Left ventricle myocardium inferior (tissue), 1 donor: ENCODE measurements around the gene TNS3. TPM values are rescaled to one million over a fixed set of nuclear protein-coding genes. Genes with fewer than 3 reads are reported as not detected.

Experiments used
- DNase-seq: peaks from one replicate; pipeline ENCODE4 v3.0.0-alpha.2; 2020
- H3K27ac ChIP-seq: fragments of 200-600 bp; replicated peaks from 2 replicates; pipeline ENCODE4 v1.8.0; 2021
- H3K27me3 ChIP-seq: fragments of 200-600 bp; 2 replicates; pipeline ENCODE4 v1.8.0; 2021; ENCODE audit warnings: low read depth
- H3K36me3 ChIP-seq: fragments of 200-600 bp; 2 replicates; pipeline ENCODE4 v1.8.0; 2021
- H3K4me1 ChIP-seq: fragments of 200-600 bp; 2 replicates; pipeline ENCODE4 v1.8.0; 2021
- H3K4me3 ChIP-seq: fragments of 200-600 bp; 2 replicates; pipeline ENCODE4 v1.8.0; 2021; ENCODE audit warnings: mild to moderate bottlenecking, moderate library complexity
- H3K9me3 ChIP-seq: fragments of 200-600 bp; replicated peaks from 2 replicates; pipeline ENCODE4 v1.8.0; 2021
- intact Hi-C: fragments of 100-400 bp; cut with micrococcal nuclease; formaldehyde crosslinking; loops from one replicate; pipeline ENCODE4 v1.11.0; 2022
- total RNA-seq: library from RNA; stranded (reverse); fragmentation: NEBNext Ultra II Directional; extraction: Animal tissue kit (Norgen Biotek cat#: 25700); gene quantifications from one replicate; pipeline ENCODE4 v1.2.1, GENCODE V29; 2021
- TF ChIP-seq, protein P1 (sequence below): fragments of 200-600 bp; IDR thresholded peaks from 2 replicates; pipeline ENCODE4 v1.8.0; 2021; ENCODE audit warnings: antibody characterized with exemption, mild to moderate bottlenecking, borderline replicate concordance
- donor health status: DM: no; HTN: yes; CAD: no; lungs with severe emphysema.

The TNS3 gene
- total RNA-seq, 1 donor from 2014 or later = 40.6 TPM

DNA sequence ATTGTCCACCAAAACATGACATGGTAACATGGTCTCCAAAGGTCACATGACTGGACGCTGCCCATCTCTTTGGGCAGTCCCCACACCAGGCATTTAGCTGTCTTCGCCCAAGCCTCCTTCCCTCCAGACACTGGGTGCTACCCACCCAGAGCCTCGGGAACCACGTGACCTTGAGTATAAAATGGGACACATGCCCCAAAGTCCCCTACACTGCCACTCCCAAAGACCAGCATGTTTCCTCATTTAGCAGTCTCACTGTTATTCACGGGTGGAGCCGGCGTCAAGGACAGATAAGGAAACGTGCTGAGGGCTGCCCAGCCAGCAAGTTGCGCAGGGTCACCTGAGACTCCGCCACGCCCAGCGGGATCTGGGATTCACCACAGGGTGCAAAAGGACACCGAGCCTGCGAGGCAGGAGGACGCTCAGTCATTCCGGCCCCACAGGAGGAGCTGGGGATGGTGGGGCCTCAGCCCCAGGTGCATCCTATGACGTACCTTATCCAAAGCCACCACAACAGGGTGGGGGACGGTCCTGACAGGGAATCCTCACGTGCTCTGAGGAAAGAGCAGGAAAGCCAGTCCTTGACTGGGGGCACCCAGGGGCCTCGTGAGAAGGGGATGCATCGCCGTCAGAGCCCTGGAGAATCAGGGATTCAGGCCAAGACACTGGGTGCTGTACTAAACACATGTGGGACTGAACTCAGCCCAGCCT is 226.9 kb downstream of the TNS3 start:
- H3K27me3 ChIP-seq = no peaks in the 10 kb centered on the region
- no peaks in the 10 kb centered on the region for H3K9me3 ChIP-seq
- DNase-seq = peak; percentile 57
- H3K4me1 ChIP-seq = peaks cover 25% of the 10 kb centered on the region
- H3K27ac ChIP-seq = peak overlapping the region; percentile 38
- intact Hi-C loops = no loop called here
- no peak overlapping the region for H3K4me3 ChIP-seq
- TF ChIP-seq, protein P1, sequence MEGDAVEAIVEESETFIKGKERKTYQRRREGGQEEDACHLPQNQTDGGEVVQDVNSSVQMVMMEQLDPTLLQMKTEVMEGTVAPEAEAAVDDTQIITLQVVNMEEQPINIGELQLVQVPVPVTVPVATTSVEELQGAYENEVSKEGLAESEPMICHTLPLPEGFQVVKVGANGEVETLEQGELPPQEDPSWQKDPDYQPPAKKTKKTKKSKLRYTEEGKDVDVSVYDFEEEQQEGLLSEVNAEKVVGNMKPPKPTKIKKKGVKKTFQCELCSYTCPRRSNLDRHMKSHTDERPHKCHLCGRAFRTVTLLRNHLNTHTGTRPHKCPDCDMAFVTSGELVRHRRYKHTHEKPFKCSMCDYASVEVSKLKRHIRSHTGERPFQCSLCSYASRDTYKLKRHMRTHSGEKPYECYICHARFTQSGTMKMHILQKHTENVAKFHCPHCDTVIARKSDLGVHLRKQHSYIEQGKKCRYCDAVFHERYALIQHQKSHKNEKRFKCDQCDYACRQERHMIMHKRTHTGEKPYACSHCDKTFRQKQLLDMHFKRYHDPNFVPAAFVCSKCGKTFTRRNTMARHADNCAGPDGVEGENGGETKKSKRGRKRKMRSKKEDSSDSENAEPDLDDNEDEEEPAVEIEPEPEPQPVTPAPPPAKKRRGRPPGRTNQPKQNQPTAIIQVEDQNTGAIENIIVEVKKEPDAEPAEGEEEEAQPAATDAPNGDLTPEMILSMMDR = no peak
- no peaks in the 10 kb centered on the region for H3K36me3 ChIP-seq

- H3K4me3 ChIP-seq = no peak overlapping the region
- peak overlapping the region; percentile 38 for H3K27ac ChIP-seq
- intact Hi-C loops = no loop called here
- no peaks in the 10 kb centered on the region for H3K27me3 ChIP-seq
- no peak for DNase-seq
- no peaks in the 10 kb centered on the region for H3K9me3 ChIP-seq
- peaks cover 25% of the 10 kb centered on the region for H3K4me1 ChIP-seq
- H3K36me3 ChIP-seq = no peaks in the 10 kb centered on the region
- TF ChIP-seq, protein P1 = no peak
Measured at GRCh38 chr7:47354071-47354470, 227.8 kb downstream of the TNS3 start.

- intact Hi-C loops = no loop called here
- TF ChIP-seq, protein P1 = no peak
- DNase-seq = no peak
- Histone ChIP-seq H3K4me3 (no peak overlapping the region), H3K27ac (no peak overlapping the region), H3K36me3 (no peaks in the 10 kb centered on the region), H3K27me3 (no peaks in the 10 kb centered on the region), H3K9me3 (no peaks in the 10 kb centered on the region), H3K4me1 (peaks cover 25% of the 10 kb centered on the region)
Measured at GRCh38 chr7:47352394-47352968, 229.4 kb downstream of the TNS3 start.

GRCh38 chr7:47351233-47352154 is 230.4 kb downstream of the TNS3 start:
- DNase-seq = no peak
- Histone ChIP-seq H3K27ac (no peak overlapping the region), H3K36me3 (no peaks in the 10 kb centered on the region), H3K27me3 (no peaks in the 10 kb centered on the region), H3K4me1 (peaks cover 25% of the 10 kb centered on the region), H3K4me3 (no peak overlapping the region), H3K9me3 (no peaks in the 10 kb centered on the region)
- TF ChIP-seq, protein P1 = peak; percentile 15
- intact Hi-C loops = no loop called here

DNA sequence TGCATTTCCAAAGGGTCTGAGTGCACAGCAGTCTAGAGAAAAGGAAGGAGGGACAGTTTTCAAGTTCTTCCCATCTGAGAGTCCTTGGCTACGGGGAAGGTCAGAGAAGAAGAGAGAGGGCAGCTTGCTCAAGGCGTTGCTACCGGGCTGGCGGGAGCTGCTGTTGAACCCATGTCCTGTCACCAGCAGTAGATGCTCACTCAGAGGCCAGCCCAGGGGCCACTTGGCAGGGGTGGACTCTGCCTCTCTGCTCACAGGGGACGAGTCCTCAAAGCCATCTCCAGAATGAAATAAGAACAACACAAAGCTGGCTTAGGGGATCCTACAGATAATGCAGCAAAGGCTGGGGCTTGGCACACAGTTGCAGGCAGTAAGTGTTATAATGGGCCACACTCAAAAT is 231.5 kb downstream of the TNS3 start:
- TF ChIP-seq, protein P1 = no peak
- no peak overlapping the region for H3K27ac ChIP-seq
- H3K4me3 ChIP-seq = no peak overlapping the region
- intact Hi-C loops = no loop called here
- H3K9me3 ChIP-seq = no peaks in the 10 kb centered on the region
- no peaks in the 10 kb centered on the region for H3K36me3 ChIP-seq
- DNase-seq = no peak
- no peaks in the 10 kb centered on the region for H3K27me3 ChIP-seq
- peaks cover 14% of the 10 kb centered on the region for H3K4me1 ChIP-seq
